Measurements from ENCODE around the gene NLRP12.
A peak's percentile ranks its signal among the peaks of the same experiment; 100 is the strongest.
"Not testable (repeated sequence)": the region's sequence is repeated elsewhere in the genome, so short reads cannot be mapped to it uniquely, and the experiment has no call there.

NLRP12 gene

DNA sequence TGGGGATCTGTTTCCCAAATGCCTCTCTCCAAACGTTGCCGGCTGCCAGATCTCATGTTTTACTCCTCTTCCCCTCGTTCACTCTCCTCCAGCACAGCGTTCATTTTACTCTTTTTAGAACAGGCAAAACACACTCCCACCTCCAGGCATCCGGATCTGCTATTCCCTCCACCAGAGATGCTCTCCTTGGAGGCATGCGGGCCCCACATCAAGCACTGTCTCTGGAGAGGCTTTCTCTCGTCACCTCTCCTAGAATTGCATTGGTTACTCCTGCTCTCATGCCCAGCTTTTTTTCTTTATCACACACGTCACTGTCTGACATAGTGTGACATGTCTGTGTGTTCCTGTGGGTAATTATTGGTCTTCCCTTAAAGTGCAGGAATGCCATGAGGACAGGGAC is 23.4 kb upstream of the NLRP12 start:
- no peak for DNase-seq (ENCODE audit: low read depth in 1 of 2, low spot score in 1 of 2)

GRCh38 chr19:53844849-53845246 is 20.7 kb upstream of the NLRP12 start:
- Histone ChIP-seq H3K27me3 (ENCODE audit: insufficient read depth, poor library complexity, severe bottlenecking) (peaks cover 4% of the 10 kb centered on the region), H3K4me3 (replicated peaks; ENCODE audit: insufficient read depth, low read length) (no peak overlapping the region), H3K27ac (replicated peaks) (no peak overlapping the region)
- TF ChIP-seq POLR2AphosphoS5 (IDR thresholded peaks at IDR 0.05; ENCODE audit: low read depth) (no peak), SPI1 (IDR thresholded peaks at IDR 0.05; ENCODE audit: borderline replicate concordance, low read depth) (no peak), GABPA (IDR thresholded peaks at IDR 0.05; ENCODE audit: low read depth) (no peak)
- TF ChIP-seq, protein P1, sequence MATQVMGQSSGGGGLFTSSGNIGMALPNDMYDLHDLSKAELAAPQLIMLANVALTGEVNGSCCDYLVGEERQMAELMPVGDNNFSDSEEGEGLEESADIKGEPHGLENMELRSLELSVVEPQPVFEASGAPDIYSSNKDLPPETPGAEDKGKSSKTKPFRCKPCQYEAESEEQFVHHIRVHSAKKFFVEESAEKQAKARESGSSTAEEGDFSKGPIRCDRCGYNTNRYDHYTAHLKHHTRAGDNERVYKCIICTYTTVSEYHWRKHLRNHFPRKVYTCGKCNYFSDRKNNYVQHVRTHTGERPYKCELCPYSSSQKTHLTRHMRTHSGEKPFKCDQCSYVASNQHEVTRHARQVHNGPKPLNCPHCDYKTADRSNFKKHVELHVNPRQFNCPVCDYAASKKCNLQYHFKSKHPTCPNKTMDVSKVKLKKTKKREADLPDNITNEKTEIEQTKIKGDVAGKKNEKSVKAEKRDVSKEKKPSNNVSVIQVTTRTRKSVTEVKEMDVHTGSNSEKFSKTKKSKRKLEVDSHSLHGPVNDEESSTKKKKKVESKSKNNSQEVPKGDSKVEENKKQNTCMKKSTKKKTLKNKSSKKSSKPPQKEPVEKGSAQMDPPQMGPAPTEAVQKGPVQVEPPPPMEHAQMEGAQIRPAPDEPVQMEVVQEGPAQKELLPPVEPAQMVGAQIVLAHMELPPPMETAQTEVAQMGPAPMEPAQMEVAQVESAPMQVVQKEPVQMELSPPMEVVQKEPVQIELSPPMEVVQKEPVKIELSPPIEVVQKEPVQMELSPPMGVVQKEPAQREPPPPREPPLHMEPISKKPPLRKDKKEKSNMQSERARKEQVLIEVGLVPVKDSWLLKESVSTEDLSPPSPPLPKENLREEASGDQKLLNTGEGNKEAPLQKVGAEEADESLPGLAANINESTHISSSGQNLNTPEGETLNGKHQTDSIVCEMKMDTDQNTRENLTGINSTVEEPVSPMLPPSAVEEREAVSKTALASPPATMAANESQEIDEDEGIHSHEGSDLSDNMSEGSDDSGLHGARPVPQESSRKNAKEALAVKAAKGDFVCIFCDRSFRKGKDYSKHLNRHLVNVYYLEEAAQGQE (IDR thresholded peaks at IDR 0.05; ENCODE audit: insufficient replicate concordance, low read depth): no peak
- TF ChIP-seq, protein P2, sequence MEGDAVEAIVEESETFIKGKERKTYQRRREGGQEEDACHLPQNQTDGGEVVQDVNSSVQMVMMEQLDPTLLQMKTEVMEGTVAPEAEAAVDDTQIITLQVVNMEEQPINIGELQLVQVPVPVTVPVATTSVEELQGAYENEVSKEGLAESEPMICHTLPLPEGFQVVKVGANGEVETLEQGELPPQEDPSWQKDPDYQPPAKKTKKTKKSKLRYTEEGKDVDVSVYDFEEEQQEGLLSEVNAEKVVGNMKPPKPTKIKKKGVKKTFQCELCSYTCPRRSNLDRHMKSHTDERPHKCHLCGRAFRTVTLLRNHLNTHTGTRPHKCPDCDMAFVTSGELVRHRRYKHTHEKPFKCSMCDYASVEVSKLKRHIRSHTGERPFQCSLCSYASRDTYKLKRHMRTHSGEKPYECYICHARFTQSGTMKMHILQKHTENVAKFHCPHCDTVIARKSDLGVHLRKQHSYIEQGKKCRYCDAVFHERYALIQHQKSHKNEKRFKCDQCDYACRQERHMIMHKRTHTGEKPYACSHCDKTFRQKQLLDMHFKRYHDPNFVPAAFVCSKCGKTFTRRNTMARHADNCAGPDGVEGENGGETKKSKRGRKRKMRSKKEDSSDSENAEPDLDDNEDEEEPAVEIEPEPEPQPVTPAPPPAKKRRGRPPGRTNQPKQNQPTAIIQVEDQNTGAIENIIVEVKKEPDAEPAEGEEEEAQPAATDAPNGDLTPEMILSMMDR (IDR thresholded peaks at IDR 0.05; ENCODE audit: insufficient read depth, low read length): no peak
- peak; percentile 64 to 72 for DNase-seq (ENCODE audit: low read depth in 1 of 2, low spot score in 1 of 2)

More for the DNA sequence above, 23.4 kb upstream of the NLRP12 start:
- TF ChIP-seq, protein P1 (IDR thresholded peaks at IDR 0.05; ENCODE audit: insufficient replicate concordance, low read depth): no peak
- TF ChIP-seq POLR2AphosphoS5 (IDR thresholded peaks at IDR 0.05; ENCODE audit: low read depth) (no peak), SPI1 (IDR thresholded peaks at IDR 0.05; ENCODE audit: borderline replicate concordance, low read depth) (no peak), GABPA (IDR thresholded peaks at IDR 0.05; ENCODE audit: low read depth) (no peak)
- TF ChIP-seq, protein P2 (IDR thresholded peaks at IDR 0.05; ENCODE audit: insufficient read depth, low read length): no peak
- Histone ChIP-seq H3K27me3 (ENCODE audit: insufficient read depth, poor library complexity, severe bottlenecking) (peaks cover 4% of the 10 kb centered on the region), H3K4me3 (replicated peaks; ENCODE audit: insufficient read depth, low read length) (no peak overlapping the region), H3K27ac (replicated peaks) (no peak overlapping the region)

DNA sequence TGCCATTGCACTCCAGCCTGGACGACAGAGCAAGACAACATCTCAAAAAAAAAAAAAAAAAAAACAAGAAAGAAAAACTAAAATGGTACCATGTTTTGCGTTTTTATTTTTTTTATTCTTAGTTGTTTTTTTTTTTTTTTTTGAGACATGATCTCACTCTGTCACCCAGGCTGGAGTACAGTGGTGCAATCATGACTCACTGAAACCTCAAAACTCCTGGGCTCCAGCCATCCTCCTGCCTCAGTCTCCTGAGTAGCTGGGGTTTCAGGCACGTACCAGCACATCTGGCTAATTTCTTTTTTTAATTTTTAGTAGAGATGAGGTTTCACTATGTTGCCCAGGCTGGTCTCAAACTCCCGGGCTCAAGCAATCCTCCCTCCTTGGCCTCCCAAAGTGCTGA is 16.8 kb upstream of the NLRP12 start:
- DNase-seq (ENCODE audit: low read depth in 1 of 2, low spot score in 1 of 2): peak in 1 of 2 experiments; percentile 59
- not testable (repeated sequence) for H3K27ac ChIP-seq (replicated peaks); H3K4me3 ChIP-seq (replicated peaks; ENCODE audit: insufficient read depth, low read length); H3K27me3 ChIP-seq (ENCODE audit: insufficient read depth, poor library complexity, severe bottlenecking)

- H3K27ac ChIP-seq (replicated peaks); DNase-seq (ENCODE audit: low read depth in 1 of 2, low spot score in 1 of 2); H3K4me3 ChIP-seq (replicated peaks; ENCODE audit: insufficient read depth, low read length); H3K27me3 ChIP-seq (ENCODE audit: insufficient read depth, poor library complexity, severe bottlenecking): not testable (repeated sequence)
Measured at GRCh38 chr19:53840241-53840640, 16.1 kb upstream of the NLRP12 start.

DNA sequence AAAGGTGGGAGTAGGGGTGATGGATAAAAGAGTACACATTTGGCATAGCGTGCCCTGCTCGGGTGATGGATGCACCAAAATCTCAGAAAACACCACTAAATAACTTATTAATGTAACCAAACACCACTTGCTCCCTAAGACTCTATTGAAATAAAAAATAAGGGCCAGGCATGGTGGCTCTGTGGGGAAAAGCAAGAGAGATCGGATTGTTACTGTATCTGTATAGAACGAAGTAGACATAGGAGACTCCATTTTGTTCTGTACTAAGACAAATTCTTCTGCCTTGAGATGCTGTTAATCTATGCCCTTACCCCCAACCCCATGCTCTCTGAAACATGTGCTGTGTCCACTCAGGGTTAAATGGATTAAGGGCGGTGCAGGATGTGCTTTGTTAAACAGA is 14.3 kb upstream of the NLRP12 start:
- H3K27ac ChIP-seq (replicated peaks); H3K4me3 ChIP-seq (replicated peaks; ENCODE audit: insufficient read depth, low read length); H3K27me3 ChIP-seq (ENCODE audit: insufficient read depth, poor library complexity, severe bottlenecking); DNase-seq (ENCODE audit: low read depth in 1 of 2, low spot score in 1 of 2): not testable (repeated sequence)

GRCh38 chr19:53832861-53833260 is 8.7 kb upstream of the NLRP12 start:
- H3K27ac ChIP-seq (replicated peaks); H3K27me3 ChIP-seq (ENCODE audit: insufficient read depth, poor library complexity, severe bottlenecking); H3K4me3 ChIP-seq (replicated peaks; ENCODE audit: insufficient read depth, low read length): not testable (repeated sequence)
- DNase-seq (ENCODE audit: low read depth in 1 of 2, low spot score in 1 of 2): peak in 1 of 2 experiments; percentile 26

Measured in HL-60 (cell line).